Natural killer cell (primary cell): Measurements from ENCODE around the gene TRIM66. TPM values are rescaled to one million over a fixed set of nuclear protein-coding genes. Genes with fewer than 3 reads are reported as not detected.

Experiments
- ATAC-seq, 3 donors: fragments of 150-1000 bp in 2 of 3; fragments of 200-7000 bp in 1 of 3; cut with Tn5 transposase; 1 replicate in 1 of 3; 2 replicates in 2 of 3; pipeline ENCODE4 v1.10.0; 2021; ENCODE audit warnings: mild to moderate bottlenecking in 2 of 3, moderate library complexity in 2 of 3
- DNase-seq, 2 donors: peaks; one replicate each; pipeline versions ENCODE4 v3.0.0 to v3.0.0-alpha.2; 2013 to 2021; ENCODE audit warnings: mixed read lengths in 1 of 2
- H3K27ac ChIP-seq: one replicate; pipeline ENCODE4 v1.5.1; 2013; ENCODE audit warnings: mild to moderate bottlenecking, low read length
- H3K27me3 ChIP-seq: one replicate; pipeline ENCODE4 v1.6.1; 2013; ENCODE audit warnings: low read length; ENCODE audit not compliant: control insufficient read depth, insufficient read depth
- H3K36me3 ChIP-seq: one replicate; pipeline ENCODE4 v1.6.1; 2013; ENCODE audit warnings: low read length; ENCODE audit not compliant: control insufficient read depth, insufficient read depth
- H3K4me1 ChIP-seq: one replicate; pipeline ENCODE4 v1.6.1; 2013; ENCODE audit warnings: low read length; ENCODE audit not compliant: control insufficient read depth, insufficient read depth
- H3K4me3 ChIP-seq: one replicate; pipeline ENCODE4 v1.5.1; 2013; ENCODE audit warnings: low read length
- H3K9me3 ChIP-seq: one replicate; pipeline ENCODE4 v1.6.1; 2013; ENCODE audit warnings: low read length; ENCODE audit not compliant: control insufficient read depth, insufficient read depth
- H3K27ac Mint-ChIP-seq, 2 donors: one replicate each; pipeline ENCODE4 v1.8.0; 2022; ENCODE audit warnings: mild to moderate bottlenecking in 2 of 2, mixed read lengths in 2 of 2, moderate library complexity in 1 of 2
- H3K27me3 Mint-ChIP-seq, 2 donors: one replicate each; pipeline ENCODE4 v1.8.0; 2022; ENCODE audit warnings: low read depth in 2 of 2, mixed read lengths in 2 of 2
- H3K36me3 Mint-ChIP-seq: one replicate; pipeline ENCODE4 v1.8.0; 2022; ENCODE audit warnings: mixed read lengths
- H3K4me1 Mint-ChIP-seq, 2 donors: one replicate each; pipeline ENCODE4 v1.8.0; 2022; ENCODE audit warnings: mixed read lengths in 2 of 2
- H3K4me3 Mint-ChIP-seq: one replicate; pipeline ENCODE4 v1.8.0; 2022; ENCODE audit warnings: mild to moderate bottlenecking, moderate library complexity, mixed read lengths
- H3K9me3 Mint-ChIP-seq, 2 donors: one replicate each; pipeline ENCODE4 v1.8.0; 2022; ENCODE audit warnings: mixed read lengths in 2 of 2
- CTCF ChIP-seq: fragments of 200-600 bp; IDR thresholded peaks from one replicate; pipeline ENCODE4 v1.8.0; 2022; ENCODE audit warnings: antibody characterized with exemption
- WGBS: methylation state at CpG from one replicate; pipeline ENCODE4 v1.1.7; 2013; ENCODE audit warnings: missing lambda C conversion rate; ENCODE audit not compliant: insufficient coverage; 5-methylcytosine and 5-hydroxymethylcytosine counted together
- intact Hi-C: fragments of 100-400 bp; cut with micrococcal nuclease; formaldehyde crosslinking; loops from one replicate; pipeline ENCODE4 v1.14.2; 2022
- total RNA-seq, 4 donors: library from RNA; stranded (reverse); fragments of 120-200 nt in 1 of 4; gene quantifications; one replicate each; pipeline versions ENCODE4 v1.2.3 to v1.2.4, GENCODE V29; 2013 to 2022

Gene TRIM66
- total RNA-seq, 3 donors from 2014 or later (not counting 1 experiment from before 2014, with no cell fraction given), result 13.7 to 24.4 (median 14.3) TPM

DNA sequence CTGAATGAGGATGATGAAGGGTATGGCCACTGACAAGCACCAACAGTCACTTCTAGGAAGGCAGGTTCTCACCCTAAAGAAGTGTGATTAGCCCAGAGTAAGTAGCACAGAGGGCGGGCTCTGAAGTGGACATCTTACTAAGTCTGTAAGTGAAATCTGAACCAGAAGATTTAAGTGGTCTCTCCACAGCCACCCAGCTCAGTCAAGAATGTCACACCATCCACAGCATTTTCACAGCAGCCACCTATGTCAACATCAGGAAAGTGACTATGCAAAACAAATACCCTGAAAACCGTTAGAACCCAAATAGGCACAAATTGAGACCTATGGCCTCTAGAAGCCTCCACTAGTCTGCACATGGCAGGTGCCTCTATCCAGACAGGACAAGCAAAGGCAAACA lies 65.4 kb downstream of the TRIM66 start:
- ATAC-seq (no peak), DNase-seq (no peak)
- H3K36me3 Mint-ChIP-seq, result no peaks in the 10 kb centered on the region
- H3K9me3 Mint-ChIP-seq, result no peaks in the 10 kb centered on the region
- intact Hi-C loops, result no loop called here
- no peaks in the 10 kb centered on the region for H3K9me3 ChIP-seq
- H3K27ac ChIP-seq, result no peak overlapping the region
- H3K4me1 ChIP-seq, result no peaks in the 10 kb centered on the region
- H3K27me3 Mint-ChIP-seq, result no peaks in the 10 kb centered on the region
- H3K4me3 Mint-ChIP-seq, result no peak overlapping the region
- no peaks in the 10 kb centered on the region for H3K27me3 ChIP-seq
- WGBS, result 96% methylated on average over 2 of the region's 2 CpGs
- no peak overlapping the region for H3K27ac Mint-ChIP-seq
- no peak overlapping the region for H3K4me3 ChIP-seq
- peaks cover 34% of the 10 kb centered on the region for H3K36me3 ChIP-seq
- H3K4me1 Mint-ChIP-seq, result no peaks in the 10 kb centered on the region
- no peak for TF ChIP-seq CTCF

GRCh38 chr11:8615291-8616032 lies 67.0 kb downstream of the TRIM66 start:
- Mint-ChIP-seq H3K27ac (no peak overlapping the region), H3K9me3 (no peaks in the 10 kb centered on the region), H3K4me3 (no peak overlapping the region), H3K36me3 (no peaks in the 10 kb centered on the region), H3K27me3 (no peaks in the 10 kb centered on the region), H3K4me1 (no peaks in the 10 kb centered on the region)
- H3K4me1 ChIP-seq, result no peaks in the 10 kb centered on the region
- intact Hi-C loops, result no loop called here
- H3K9me3 ChIP-seq, result no peaks in the 10 kb centered on the region
- H3K27me3 ChIP-seq, result no peaks in the 10 kb centered on the region
- peaks cover 21% of the 10 kb centered on the region for H3K36me3 ChIP-seq
- DNase-seq, result no peak
- H3K4me3 ChIP-seq, result no peak overlapping the region
- H3K27ac ChIP-seq, result no peak overlapping the region
- WGBS, result 96% methylated on average over 4 of the region's 4 CpGs
- ATAC-seq, result no peak
- TF ChIP-seq CTCF, result no peak

GRCh38 chr11:8614497-8614896 lies 68.0 kb downstream of the TRIM66 start:
- Histone ChIP-seq H3K4me1 (no peaks in the 10 kb centered on the region), H3K9me3 (no peaks in the 10 kb centered on the region), H3K36me3 (peaks cover 18% of the 10 kb centered on the region), H3K27me3 (no peaks in the 10 kb centered on the region), H3K27ac (no peak overlapping the region), H3K4me3 (no peak overlapping the region)
- DNase-seq (no peak), ATAC-seq (no peak)
- Mint-ChIP-seq H3K9me3 (no peaks in the 10 kb centered on the region), H3K4me1 (no peaks in the 10 kb centered on the region), H3K27me3 (no peaks in the 10 kb centered on the region), H3K36me3 (no peaks in the 10 kb centered on the region), H3K27ac (no peak overlapping the region), H3K4me3 (no peak overlapping the region)
- no peak for TF ChIP-seq CTCF
- intact Hi-C loops, result no loop called here
- 96% methylated on average over 4 of the region's 4 CpGs for WGBS

DNA sequence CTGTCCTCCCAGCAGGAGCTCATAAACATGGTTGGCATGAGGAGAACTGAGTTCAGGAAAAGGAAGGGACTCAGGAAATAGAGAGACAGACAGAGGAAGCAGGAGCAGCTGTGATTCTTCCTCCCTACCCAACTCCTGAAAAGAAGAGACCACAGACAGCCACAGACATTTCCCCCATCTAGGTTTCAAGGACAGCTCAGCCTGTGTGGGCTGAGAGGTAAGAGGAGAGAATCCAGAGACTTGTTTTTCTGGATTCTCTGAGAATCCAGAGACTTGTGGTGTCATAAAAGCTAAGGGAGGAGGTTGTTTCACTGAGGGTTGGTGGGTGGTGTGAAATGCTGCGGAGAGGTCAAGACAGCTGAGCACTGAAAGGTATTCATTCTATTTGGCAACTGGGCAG lies 69.4 kb downstream of the TRIM66 start:
- no peak for ATAC-seq
- intact Hi-C loops, result no loop called here
- Histone ChIP-seq H3K9me3 (no peaks in the 10 kb centered on the region), H3K36me3 (peaks cover 11% of the 10 kb centered on the region), H3K27ac (no peak overlapping the region), H3K4me3 (no peak overlapping the region), H3K27me3 (no peaks in the 10 kb centered on the region), H3K4me1 (no peaks in the 10 kb centered on the region)
- WGBS, result 91% methylated on average over 1 of the region's 1 CpG
- Mint-ChIP-seq H3K27ac (no peak overlapping the region), H3K4me3 (no peak overlapping the region), H3K4me1 (no peaks in the 10 kb centered on the region), H3K27me3 (no peaks in the 10 kb centered on the region), H3K9me3 (no peaks in the 10 kb centered on the region), H3K36me3 (no peaks in the 10 kb centered on the region)
- DNase-seq, result no peak
- no peak for TF ChIP-seq CTCF
